Activated CD8-positive, alpha-beta memory T cell treated with anti-CD3 and anti-CD28 coated beads for 36 hours (primary cell): ENCODE results near the gene CARMIL3. TPM values are rescaled to one million over a fixed set of nuclear protein-coding genes. Genes with fewer than 3 reads are reported as not detected.

Experiments used
- CTCF ChIA-PET: fragments of 350-600 bp; sonication (Branson Sonifier 250); formaldehyde crosslinking; loops from one replicate; lab custom pipeline; 2021; ENCODE audit warnings: antibody characterized with exemption; lab: Charles Lee
- POLR2A ChIA-PET: fragments of 350-600 bp; sonication (Branson Sonifier 250); formaldehyde crosslinking; loops from one replicate; lab custom pipeline; 2021; ENCODE audit warnings: antibody characterized with exemption; lab: Charles Lee
- total RNA-seq, 2 experiments: library from RNA; stranded (reverse); gene quantifications; one replicate each; pipeline ENCODE4 v1.2.3, GENCODE V29; 2021

Gene CARMIL3
- total RNA-seq, 2 experiments from 2014 or later: 1.2 to 1.5 TPM

- CTCF ChIA-PET: interaction anchor here (1.0 to 2.6 kb wide), 6 partner anchors 12 to 36 kb away, joined by 3 to 13 read pairs (median 5); partner anchors contain the start of gene CARMIL3
- POLR2A ChIA-PET: interaction anchor here (0.6 to 1.5 kb wide), 2 partner anchors 10 to 17 kb away, joined by 3 to 4 read pairs; no protein-coding TSS in a partner anchor
These were observed 18.7 kb downstream of the CARMIL3 start for GRCh38 chr14:24070285-24071143.

GRCh38 chr14:24071144-24071697 lies 19.4 kb downstream of the CARMIL3 start, which contains the start of gene CPNE6:
Gene CPNE6 (plus strand): TSS chr14:24071562. CDS start chr14:24072937, 1,375 bp downstream.
- POLR2A ChIA-PET: interaction anchor here (0.6 to 1.5 kb wide), 2 partner anchors 9 to 17 kb away, joined by 3 to 4 read pairs; no protein-coding TSS in a partner anchor
- CTCF ChIA-PET: interaction anchor here (1.0 to 2.4 kb wide), 5 partner anchors 13 to 37 kb away, joined by 3 to 8 read pairs (median 4); partner anchors contain the start of gene CARMIL3

GRCh38 chr14:24071836-24072430 lies 20.1 kb downstream of the CARMIL3 start:
- POLR2A ChIA-PET: interaction anchor here (0.6 to 1.5 kb wide), 2 partner anchors 8 to 9 kb away, joined by 3 to 4 read pairs; no protein-coding TSS in a partner anchor
- CTCF ChIA-PET: interaction anchor here (1.0 to 2.4 kb wide), 4 partner anchors 13 to 38 kb away, joined by 4 to 8 read pairs (median 5); no protein-coding TSS in a partner anchor

GRCh38 chr14:24072436-24072835 lies 20.6 kb downstream of the CARMIL3 start:
- POLR2A ChIA-PET: interaction anchor here (0.6 kb wide), 1 partner anchor 8 kb away, joined by 3 read pairs; no protein-coding TSS in a partner anchor

GRCh38 chr14:24072881-24073877 lies 21.4 kb downstream of the CARMIL3 start:
- POLR2A ChIA-PET: interaction anchor here (0.6 to 1.2 kb wide), 2 partner anchors 8 to 22 kb away, joined by 3 to 4 read pairs; no protein-coding TSS in a partner anchor
- CTCF ChIA-PET: interaction anchor here (1.2 to 2.4 kb wide), 4 partner anchors 12 to 17 kb away, joined by 3 to 8 read pairs (median 6); no protein-coding TSS in a partner anchor

More at GRCh38 chr14:24072436-24072835, 20.6 kb downstream of the CARMIL3 start:
- CTCF ChIA-PET: interaction anchor here (1.2 to 2.4 kb wide), 3 partner anchors 13 to 16 kb away, joined by 3 to 8 read pairs (median 6); no protein-coding TSS in a partner anchor

GRCh38 chr14:24074625-24075484 lies 23.0 kb downstream of the CARMIL3 start:
- CTCF ChIA-PET: interaction anchor here (1.1 to 2.3 kb wide), 3 partner anchors 16 to 34 kb away, joined by 3 to 7 read pairs (median 5); partner anchors contain the start of gene CARMIL3
- POLR2A ChIA-PET: no interaction called here

- ChIA-PET CTCF (interaction anchor here (1.1 to 2.3 kb wide), 3 partner anchors 15 to 33 kb away, joined by 3 to 7 read pairs (median 5); partner anchors contain the start of gene CARMIL3), POLR2A (no interaction called here)
These were observed 23.9 kb downstream of the CARMIL3 start for GRCh38 chr14:24075485-24076301.

GRCh38 chr14:24076302-24076601 lies 24.4 kb downstream of the CARMIL3 start:
- CTCF ChIA-PET: interaction anchor here (2.1 to 2.3 kb wide), 2 partner anchors 14 to 33 kb away, joined by 5 to 7 read pairs; no protein-coding TSS in a partner anchor
- POLR2A ChIA-PET: no interaction called here

GRCh38 chr14:24077086-24077485 lies 25.3 kb downstream of the CARMIL3 start:
- CTCF ChIA-PET: interaction anchor here (2.1 to 2.3 kb wide), 2 partner anchors 13 to 32 kb away, joined by 5 to 7 read pairs; no protein-coding TSS in a partner anchor
- POLR2A ChIA-PET: no interaction called here

- POLR2A ChIA-PET: no interaction called here
- CTCF ChIA-PET: no interaction called here
These were observed 26.3 kb downstream of the CARMIL3 start for GRCh38 chr14:24078146-24078545.

- POLR2A ChIA-PET: interaction anchor here (1.3 kb wide), 1 partner anchor 8 kb away, joined by 4 read pairs; the partner anchor contains the start of gene CPNE6
- CTCF ChIA-PET: interaction anchor here (1.4 to 4.7 kb wide), 3 partner anchors 12 to 228 kb away, joined by 3 to 48 read pairs (median 23); partner anchors contain the start of genes CIDEB and PCK2
These were observed 27.8 kb downstream of the CARMIL3 start for GRCh38 chr14:24079491-24080141.

- ChIA-PET CTCF (interaction anchor here (0.7 to 4.7 kb wide), 6 partner anchors 12 to 228 kb away, joined by 3 to 48 read pairs (median 8); partner anchors contain the start of genes CARMIL3, CIDEB and PCK2), POLR2A (interaction anchor here (1.3 to 2.2 kb wide), 5 partner anchors 9 to 34 kb away, joined by 3 to 10 read pairs (median 4); partner anchors contain the start of genes CPNE6, DCAF11, NRL and PCK2)
These were observed 28.3 kb downstream of the CARMIL3 start for GRCh38 chr14:24080142-24080530.

- ChIA-PET CTCF (interaction anchor here (0.7 to 4.7 kb wide), 9 partner anchors 11 to 227 kb away, joined by 3 to 48 read pairs (median 5); partner anchors contain the start of genes CARMIL3, CIDEB and PCK2), POLR2A (interaction anchor here (0.6 to 2.2 kb wide), 9 partner anchors 9 to 45 kb away, joined by 3 to 17 read pairs (median 4); partner anchors contain the start of genes CARMIL3, CPNE6, DCAF11 and NRL)
These were observed 29.3 kb downstream of the CARMIL3 start for GRCh38 chr14:24080888-24081738.
